Keratinocyte (primary cell): ENCODE data around the gene MTSS2. TPM values are rescaled to one million over a fixed set of nuclear protein-coding genes. Genes with fewer than 3 reads are reported as not detected.

ENCODE experiments used
- DNase-seq: peaks from one replicate; pipeline ENCODE4 v3.0.0-alpha.2; 2011; ENCODE audit warnings: low read depth, missing footprints, low spot score
- FAIRE-seq: peaks from 2 replicates; lab custom pipeline; 2011; peaks lifted over from hg19 to GRCh38; lab: Jason Lieb, UNC
- H2AFZ ChIP-seq: 2 replicates; pipeline ENCODE4 v1.6.0; 2012; ENCODE audit warnings: low read length, control low read depth, inconsistent platforms; ENCODE audit not compliant: control insufficient read depth
- H3K27ac ChIP-seq: 2 replicates; pipeline ENCODE4 v1.5.1; 2011; ENCODE audit warnings: low read length; ENCODE audit not compliant: control insufficient read depth, insufficient read depth
- H3K27me3 ChIP-seq: 3 replicates; pipeline ENCODE4 v1.6.0; 2011; ENCODE audit warnings: low read length; ENCODE audit not compliant: control insufficient read depth, insufficient read depth; ENCODE audit errors: extremely low read depth
- H3K36me3 ChIP-seq, 2 experiments: 2 replicates in 1 of 2; 3 replicates in 1 of 2; pipeline ENCODE4 v1.5.1; 2011; ENCODE audit warnings: low read length in 2 of 2, mild to moderate bottlenecking in 1 of 2; ENCODE audit not compliant: control insufficient read depth in 2 of 2, insufficient read depth in 2 of 2; ENCODE audit errors: extremely low read depth in 1 of 2
- H3K4me1 ChIP-seq: 3 replicates; pipeline ENCODE4 v1.5.1; 2011; ENCODE audit warnings: low read length; ENCODE audit not compliant: control insufficient read depth, insufficient read depth; ENCODE audit errors: extremely low read depth
- H3K4me2 ChIP-seq: 3 replicates; pipeline ENCODE4 v1.6.0; 2011; ENCODE audit warnings: low read depth, low read length; ENCODE audit not compliant: control insufficient read depth, insufficient read depth; ENCODE audit errors: extremely low read depth
- H3K4me3 ChIP-seq, 3 experiments: fragments of 200-600 bp in 1 of 3; sonication (generic) in 1 of 3; 2 replicates in 2 of 3; 3 replicates in 1 of 3; pipeline ENCODE4 v1.5.1; 2011 to 2016; ENCODE audit warnings: low read length in 3 of 3, mild to moderate bottlenecking in 3 of 3, control low read depth in 2 of 3, inconsistent platforms in 1 of 3, low read depth in 1 of 3, mixed read lengths in 1 of 3, mixed run types in 1 of 3, moderate library complexity in 1 of 3; ENCODE audit not compliant: control insufficient read depth in 2 of 3, insufficient read depth in 2 of 3; ENCODE audit errors: extremely low read depth in 1 of 3
- H3K79me2 ChIP-seq: 2 replicates; pipeline ENCODE4 v1.6.0; 2012; ENCODE audit warnings: low read length; ENCODE audit not compliant: control insufficient read depth, insufficient read depth
- H3K9ac ChIP-seq: 3 replicates; pipeline ENCODE4 v1.6.0; 2011; ENCODE audit warnings: low read length; ENCODE audit not compliant: control insufficient read depth, insufficient read depth; ENCODE audit errors: extremely low read depth
- H3K9me1 ChIP-seq: 3 replicates; pipeline ENCODE4 v1.6.0; 2011; ENCODE audit warnings: low read length; ENCODE audit not compliant: control insufficient read depth, insufficient read depth; ENCODE audit errors: extremely low read depth
- H3K9me3 ChIP-seq: 2 replicates; pipeline ENCODE4 v1.5.1; 2012; ENCODE audit warnings: low read depth, low read length; ENCODE audit not compliant: control insufficient read depth
- H4K20me1 ChIP-seq: 3 replicates; pipeline ENCODE4 v1.6.0; 2011; ENCODE audit warnings: low read length; ENCODE audit not compliant: control insufficient read depth, insufficient read depth; ENCODE audit errors: extremely low read depth
- CTCF ChIP-seq, 3 experiments: IDR thresholded peaks in 1 of 3; conservative IDR thresholded peaks in 1 of 3; optimal IDR thresholded peaks in 1 of 3; 2 replicates in 2 of 3; 3 replicates in 1 of 3; pipeline versions ENCODE3 to v1.5.1; 2011; ENCODE audit warnings: low read length in 3 of 3, mild to moderate bottlenecking in 3 of 3, moderate library complexity in 2 of 3, control low read depth in 1 of 3, inconsistent platforms in 1 of 3; ENCODE audit not compliant: insufficient read depth in 2 of 3; ENCODE audit errors: extremely low read depth in 1 of 3
- EZH2 ChIP-seq: IDR thresholded peaks from one replicate; pipeline ENCODE4 v1.6.1; 2012; ENCODE audit warnings: inconsistent platforms, mild to moderate bottlenecking, low read length, moderate library complexity
- dilution Hi-C: fragments of 300-500 bp; cut with MboI; formaldehyde crosslinking; loops from one replicate; pipeline ENCODE4 v1.7.0; 2020; ENCODE audit warnings: low sequenced_read_pairs; ENCODE audit not compliant: extremely low pct_ligation_motif_present
- polyA minus RNA-seq, 3 experiments: library from RNA; depleted of rRNA, polyadenylated mRNA; stranded (reverse); fragments of >200 nt; gene quantifications; 1 replicate in 1 of 3; 2 replicates in 1 of 3; 3 replicates in 1 of 3; pipeline ENCODE4 v1.2.3, GENCODE V29; 2011
- polyA plus RNA-seq, 5 experiments: library from polyadenylated mRNA; depleted of rRNA in 3 of 5; stranded (reverse) in 3 of 5; stranded (forward) in 1 of 5; unstranded in 1 of 5; fragments of >200 nt; gene quantifications; 1 replicate in 1 of 5; 2 replicates in 3 of 5; 3 replicates in 1 of 5; pipeline versions ENCODE4 v1.2.1 to v1.2.3, GENCODE V29; 2011 to 2012; ENCODE audit warnings: missing spikeins in 2 of 5, low read depth in 1 of 5, low replicate concordance in 1 of 5

The MTSS2 gene
- polyA plus RNA-seq (13.3 to 22.3 TPM (median 21.8 TPM) in 3 replicates), polyA minus RNA-seq (12.8 to 45.1 TPM (median 20.7 TPM) in 3 replicates)
- 24.4 TPM for polyA plus RNA-seq (2011; ENCODE audit: low read depth)
- polyA plus RNA-seq (2011; cell fraction: cytosol; rRNA removed), result 15.5 and 40.8 TPM in 2 replicates
- 38.5 and 49.9 TPM in 2 replicates for polyA plus RNA-seq (2011; cell fraction: nucleus; rRNA removed)
- 16.8 and 39.7 TPM in 2 replicates for polyA plus RNA-seq (2012; ENCODE audit: low replicate concordance)
- 52.2 TPM for polyA minus RNA-seq (2011; cell fraction: cytosol; rRNA and poly(A)+ RNA removed)
- polyA minus RNA-seq (2011; cell fraction: nucleus; rRNA and poly(A)+ RNA removed), result 20.7 and 31.0 TPM in 2 replicates

GRCh38 chr16:70685938-70686375 lies at the start of gene MTSS2:
TSS of gene MTSS2 (minus strand) at chr16:70686053. CDS start at chr16:70685791, 262 bp downstream.
- FAIRE-seq, result no peak
- Histone ChIP-seq H3K79me2 (peaks cover 44% of the 10 kb centered on the region), H3K4me1 (peaks cover 54% of the 10 kb centered on the region), H3K27me3 (no peaks in the 10 kb centered on the region), H3K4me2 (peak within 1 kb of the TSS; percentile 99), H3K27ac (peak within 1 kb of the TSS; percentile 30), H3K4me3 (peak within 1 kb of the TSS; percentile 74 to 81 (median 78)), H4K20me1 (peaks cover 6% of the 10 kb centered on the region), H3K9me3 (no peaks in the 10 kb centered on the region), H2AFZ (peak within 1 kb of the TSS; percentile 3), H3K9ac (peak within 1 kb of the TSS; percentile 71), H3K36me3 (peaks cover 2 to 10% of the 10 kb centered on the region in 2 experiments), H3K9me1 (no peaks in the 10 kb centered on the region)
- no peak for TF ChIP-seq CTCF (optimal IDR thresholded peaks at IDR 0.05 in 1 of 3, IDR thresholded peaks at IDR 0.05 in 1 of 3, conservative IDR thresholded peaks at IDR 0.05 in 1 of 3; ENCODE audit: extremely low read depth in 1 of 3, insufficient read depth in 2 of 3, low read length in 3 of 3)
- TF ChIP-seq EZH2, result no peak
- dilution Hi-C loops, result no loop called here
- DNase-seq, result no peak

- TF ChIP-seq EZH2, result no peak
- no peak for TF ChIP-seq CTCF (optimal IDR thresholded peaks at IDR 0.05 in 1 of 3, IDR thresholded peaks at IDR 0.05 in 1 of 3, conservative IDR thresholded peaks at IDR 0.05 in 1 of 3; ENCODE audit: extremely low read depth in 1 of 3, insufficient read depth in 2 of 3, low read length in 3 of 3)
- dilution Hi-C loops, result no loop called here
- Histone ChIP-seq H3K9me3 (no peaks in the 10 kb centered on the region), H3K79me2 (no peaks in the 10 kb centered on the region), H3K4me3 (no peak overlapping the region), H2AFZ (no peak overlapping the region), H3K4me1 (peaks cover 10% of the 10 kb centered on the region), H4K20me1 (no peaks in the 10 kb centered on the region), H3K9me1 (no peaks in the 10 kb centered on the region), H3K27ac (no peak overlapping the region), H3K36me3 (peaks cover 0 to 4% of the 10 kb centered on the region in 2 experiments), H3K4me2 (no peak overlapping the region), H3K27me3 (no peaks in the 10 kb centered on the region), H3K9ac (no peak overlapping the region)
- FAIRE-seq (no peak), DNase-seq (no peak)
These were observed 49.5 kb upstream of the MTSS2 start for GRCh38 chr16:70735141-70735979.
